H1 (cell line): ENCODE measurements around the gene SLC25A21. TPM values are rescaled to one million over a fixed set of nuclear protein-coding genes. Genes with fewer than 3 reads are reported as not detected.

Experiments
- CTCF ChIA-PET: fragments of 300-600 bp; sonication (Branson Sonifier 250); formaldehyde crosslinking; loops from one replicate; lab custom pipeline; 2021; ENCODE audit not compliant: partially characterized antibody; lab: Charles Lee
- POLR2A ChIA-PET: fragments of 300-600 bp; sonication (Branson Sonifier 250); formaldehyde crosslinking; loops from one replicate; lab custom pipeline; 2021; ENCODE audit warnings: inconsistent platforms; ENCODE audit not compliant: partially characterized antibody; lab: Charles Lee
- DNase-seq, 2 experiments: peaks; one replicate each; pipeline versions ENCODE4 v3.0.0 to v3.0.0-alpha.2; 2010 to 2022; ENCODE audit warnings: low spot score in 2 of 2, low read depth in 1 of 2, mixed read lengths in 1 of 2
- FAIRE-seq: peaks from 2 replicates; lab custom pipeline; 2011; peaks lifted over from hg19 to GRCh38; lab: Jason Lieb, UNC
- H2AFZ ChIP-seq: 2 replicates; pipeline ENCODE4 v1.8.1; 2012; ENCODE audit warnings: low read length, inconsistent platforms
- H2AK5ac ChIP-seq: 2 replicates; pipeline ENCODE4 v1.6.1; 2013; ENCODE audit warnings: low read depth, low read length
- H2BK120ac ChIP-seq: replicated peaks from 2 replicates; pipeline ENCODE3; 2013; ENCODE audit warnings: low read depth, low read length, inconsistent platforms
- H2BK12ac ChIP-seq: 2 replicates; pipeline ENCODE4 v1.6.1; 2013; ENCODE audit warnings: low read depth, low read length
- H2BK15ac ChIP-seq: 2 replicates; pipeline ENCODE4 v1.6.1; 2013; ENCODE audit warnings: low read length
- H2BK20ac ChIP-seq: 2 replicates; pipeline ENCODE4 v1.6.1; 2013; ENCODE audit warnings: low read length
- H2BK5ac ChIP-seq: 2 replicates; pipeline ENCODE4 v1.6.1; 2013; ENCODE audit warnings: low read depth, low read length
- H3K14ac ChIP-seq: 2 replicates; pipeline ENCODE4 v1.6.1; 2013; ENCODE audit warnings: inconsistent platforms; ENCODE audit not compliant: insufficient read length
- H3K18ac ChIP-seq: 2 replicates; pipeline ENCODE4 v1.6.1; 2013; ENCODE audit warnings: low read length; ENCODE audit errors: extremely low read depth
- H3K23ac ChIP-seq: 2 replicates; pipeline ENCODE4 v1.6.1; 2013; ENCODE audit warnings: inconsistent platforms; ENCODE audit not compliant: insufficient read length
- H3K23me2 ChIP-seq: 2 replicates; pipeline ENCODE4 v1.6.1; 2013; ENCODE audit warnings: low read depth, low read length
- H3K27ac ChIP-seq: 2 replicates; pipeline ENCODE4 v1.6.1; 2011; ENCODE audit warnings: low read depth, low read length, inconsistent platforms
- H3K27me3 ChIP-seq, 4 experiments: replicated peaks in 1 of 4; 1 replicate in 1 of 4; 2 replicates in 3 of 4; pipeline versions ENCODE4 v1.6.1 to v1.8.1; 2011 to 2013; ENCODE audit warnings: low read length in 3 of 4, mild to moderate bottlenecking in 3 of 4, inconsistent platforms in 2 of 4, mixed read lengths in 2 of 4, moderate library complexity in 1 of 4; ENCODE audit not compliant: control insufficient read depth in 3 of 4, insufficient read depth in 3 of 4; ENCODE audit errors: extremely low read depth in 1 of 4
- H3K36me3 ChIP-seq, 4 experiments: 2 replicates each; pipeline versions ENCODE4 v1.6.1 to v1.8.1; 2011 to 2013; ENCODE audit warnings: mild to moderate bottlenecking in 4 of 4, low read length in 3 of 4, moderate library complexity in 2 of 4, control low read depth in 1 of 4, inconsistent platforms in 1 of 4; ENCODE audit not compliant: insufficient read depth in 4 of 4, control insufficient read depth in 2 of 4
- H3K4ac ChIP-seq: replicated peaks from 2 replicates; pipeline ENCODE3; 2013; ENCODE audit warnings: low read length, low read depth, mixed read lengths, inconsistent platforms; ENCODE audit not compliant: insufficient read length
- H3K4me1 ChIP-seq, 4 experiments: replicated peaks in 1 of 4; 1 replicate in 1 of 4; 2 replicates in 3 of 4; pipeline versions ENCODE4 v1.6.1 to v1.8.1; 2011 to 2013; ENCODE audit warnings: low read length in 3 of 4, inconsistent platforms in 2 of 4, mixed read lengths in 1 of 4; ENCODE audit not compliant: insufficient read depth in 4 of 4, control insufficient read depth in 3 of 4
- H3K4me2 ChIP-seq, 2 experiments: 2 replicates each; pipeline versions ENCODE4 v1.6.1 to v1.8.1; 2011 to 2013; ENCODE audit warnings: low read depth in 2 of 2, low read length in 2 of 2, control low read depth in 1 of 2, inconsistent platforms in 1 of 2, mild to moderate bottlenecking in 1 of 2; ENCODE audit not compliant: insufficient read depth in 1 of 2
- H3K4me3 ChIP-seq, 4 experiments: fragments of 200-600, 300-600 bp in 1 of 4; sonication (generic), shearing (Covaris generic), sonication (Bioruptor Twin) in 1 of 4; 2 replicates each; pipeline versions ENCODE4 v1.5.1 to v1.8.1; 2011 to 2016; ENCODE audit warnings: low read length in 4 of 4, low read depth in 3 of 4, control low read depth in 2 of 4, inconsistent platforms in 2 of 4, mild to moderate bottlenecking in 2 of 4, mixed read lengths in 1 of 4, moderate library complexity in 1 of 4; ENCODE audit not compliant: insufficient read depth in 2 of 4; ENCODE audit errors: extremely low read depth in 1 of 4
- H3K56ac ChIP-seq: replicated peaks from 2 replicates; pipeline ENCODE3; 2013; ENCODE audit warnings: low read depth, mild to moderate bottlenecking, mixed read lengths, low read length, inconsistent platforms; ENCODE audit not compliant: insufficient read length
- H3K79me1 ChIP-seq: 2 replicates; pipeline ENCODE4 v1.6.1; 2013; ENCODE audit warnings: low read depth, low read length, control low read depth
- H3K79me2 ChIP-seq, 2 experiments: 2 replicates each; pipeline versions ENCODE4 v1.6.1 to v1.8.1; 2012 to 2013; ENCODE audit warnings: low read length in 2 of 2, mild to moderate bottlenecking in 2 of 2, inconsistent platforms in 1 of 2; ENCODE audit not compliant: insufficient read depth in 2 of 2, control insufficient read depth in 1 of 2
- H3K9ac ChIP-seq, 4 experiments: replicated peaks in 1 of 4; 1 replicate in 1 of 4; 2 replicates in 3 of 4; pipeline versions ENCODE4 v1.6.1 to v1.8.1; 2011 to 2013; ENCODE audit warnings: low read depth in 3 of 4, low read length in 3 of 4, control low read depth in 2 of 4, mild to moderate bottlenecking in 2 of 4, moderate library complexity in 2 of 4, inconsistent platforms in 1 of 4; ENCODE audit errors: extremely low read depth in 1 of 4
- H3K9me3 ChIP-seq, 2 experiments: 2 replicates each; pipeline versions ENCODE4 v1.6.1 to v1.8.1; 2012 to 2013; ENCODE audit warnings: mild to moderate bottlenecking in 2 of 2, moderate library complexity in 2 of 2, control low read depth in 1 of 2, inconsistent platforms in 1 of 2, low read depth in 1 of 2, low read length in 1 of 2, mixed read lengths in 1 of 2; ENCODE audit not compliant: insufficient read depth in 2 of 2
- H4K20me1 ChIP-seq, 2 experiments: replicated peaks in 1 of 2; 2 replicates each; pipeline versions ENCODE3 to v1.8.1; 2011 to 2013; ENCODE audit warnings: inconsistent platforms in 2 of 2, low read length in 2 of 2, mild to moderate bottlenecking in 1 of 2; ENCODE audit not compliant: insufficient read depth in 2 of 2, control insufficient read depth in 1 of 2
- H4K5ac ChIP-seq: 2 replicates; pipeline ENCODE4 v1.6.1; 2013; ENCODE audit warnings: low read length, low read depth, mixed read lengths, inconsistent platforms; ENCODE audit not compliant: insufficient read length
- H4K8ac ChIP-seq: 2 replicates; pipeline ENCODE4 v1.8.0; 2013; ENCODE audit warnings: mild to moderate bottlenecking, moderate library complexity, low read length, inconsistent platforms; ENCODE audit not compliant: insufficient read depth; ENCODE audit errors: extremely low read depth
- H4K91ac ChIP-seq: replicated peaks from 2 replicates; pipeline ENCODE3; 2013; ENCODE audit warnings: low read length, mixed read lengths, inconsistent platforms; ENCODE audit not compliant: insufficient read length
- BRCA1 ChIP-seq: IDR thresholded peaks from 2 replicates; pipeline ENCODE4 v1.6.1; 2012; ENCODE audit warnings: low read depth, low read length, improper control_type of control experiment
- CBX8 ChIP-seq: fragments of 300-800, 300-1000 bp; sonication (generic); IDR thresholded peaks from 2 replicates; pipeline ENCODE4 v1.7.1; 2016; ENCODE audit warnings: low read depth, low read length, borderline replicate concordance
- EZH2 ChIP-seq: fragments of 200-600 bp; sonication (generic); IDR thresholded peaks from 2 replicates; pipeline ENCODE4 v1.7.1; 2012; ENCODE audit warnings: low read depth, mild to moderate bottlenecking, moderate library complexity, low read length, inconsistent platforms; ENCODE audit not compliant: severe bottlenecking
- NANOG ChIP-seq: IDR thresholded peaks from 2 replicates; pipeline ENCODE4 v1.6.1; 2011; ENCODE audit warnings: low read length, low read depth, mild to moderate bottlenecking, inconsistent platforms; ENCODE audit not compliant: insufficient read depth, poor library complexity, severe bottlenecking
- RNF2 ChIP-seq: fragments of 200-900, 300-1000 bp; sonication (generic); IDR thresholded peaks from 2 replicates; pipeline ENCODE4 v1.7.1; 2016; ENCODE audit warnings: borderline replicate concordance, low read depth, mild to moderate bottlenecking, antibody characterized with exemption, low read length; ENCODE audit not compliant: poor library complexity, severe bottlenecking; ENCODE audit errors: missing control alignments
- SAP30 ChIP-seq: fragments of 300-600 bp; sonication (generic); IDR thresholded peaks from 2 replicates; pipeline ENCODE4 v1.7.1; 2012; ENCODE audit warnings: low read length, moderate library complexity, mild to moderate bottlenecking, inconsistent platforms; ENCODE audit not compliant: insufficient read depth, insufficient replicate concordance
- SUZ12 ChIP-seq: fragments of 200-600 bp; sonication (generic); IDR thresholded peaks from 2 replicates; pipeline ENCODE4 v1.6.1; 2012; ENCODE audit warnings: mild to moderate bottlenecking, inconsistent platforms, low read length, moderate library complexity, mixed read lengths
- TCF12 ChIP-seq: IDR thresholded peaks from 2 replicates; pipeline ENCODE4 v1.6.1; 2011; ENCODE audit warnings: low read depth, mild to moderate bottlenecking, low read length
- WGBS, 2 experiments: shearing (Covaris generic) in 1 of 2; methylation state at CpG; one replicate each; pipeline versions ENCODE4 v1.1.6 to v1.1.7; 2013 to 2015; ENCODE audit warnings: low lambda C conversion rate in 2 of 2, mixed read lengths in 2 of 2, inconsistent platforms in 1 of 2, low coverage in 1 of 2, missing lambda C conversion rate in 1 of 2; ENCODE audit not compliant: insufficient replicate concordance in 2 of 2, insufficient coverage in 1 of 2, insufficient read length in 1 of 2; ENCODE audit errors: extremely low coverage in 1 of 2, missing lambda C conversion rate in 1 of 2; 5-methylcytosine and 5-hydroxymethylcytosine counted together
- polyA plus RNA-seq, 7 experiments: library from polyadenylated mRNA; depleted of rRNA in 3 of 7; stranded (reverse) in 5 of 7; unstranded in 2 of 7; fragments of >200 nt in 5 of 7; fragments of 200-250 nt in 2 of 7; gene quantifications; 1 replicate in 5 of 7; 2 replicates in 1 of 7; 4 replicates in 1 of 7; pipeline versions ENCODE4 v1.2.1 to v1.2.3, GENCODE V29; 2011 to 2013; ENCODE audit warnings: missing spikeins in 2 of 7, mixed read lengths in 2 of 7
- total RNA-seq: library from RNA; stranded (reverse); fragmentation: NEBNext Ultra II Directional; extraction: Animal tissue kit (Norgen Biotek cat#: 25700); gene quantifications from 2 replicates; pipeline ENCODE4 v1.2.1, GENCODE V29; 2021

The SLC25A21 gene
- total and polyA plus RNA-seq, 2 of the 8 experiments (the other 6 are each of a cell fraction or from before 2014, with no cell fraction given): 6.9 to 15.7 TPM

- H3K9me3 ChIP-seq: no peaks in the 10 kb centered on the region
- WGBS, 2 experiments: 3% methylated on average over 67 of the region's 71 CpGs; no CpG with 5 or more reads in 1 of the 2 experiments
- peaks cover 0 to 3% (median 0%) of the 10 kb centered on the region in 4 experiments; a peak in 1 of 8 replicates for H3K36me3 ChIP-seq
- H3K23me2 ChIP-seq: peaks cover 11% of the 10 kb centered on the region; the same call in 1 of the 2 replicates
- H3K4me3 ChIP-seq: peak overlapping the region in 3 of 4 experiments; percentile 32 to 62 (median 33); a peak in 7 of 8 replicates
- H2BK120ac ChIP-seq: no peak overlapping the region
- H2BK12ac ChIP-seq: peak overlapping the region; percentile 84; the same call in 1 of the 2 replicates
- H3K9ac ChIP-seq: no peak overlapping the region
- peak overlapping the region; percentile 46; the same call in 1 of the 2 replicates for H4K8ac ChIP-seq
- H3K27ac ChIP-seq: no peak overlapping the region
- H3K79me2 ChIP-seq: no peaks in the 10 kb centered on the region
- H3K4me2 ChIP-seq: peak overlapping the region; percentile 67 to 75
- no peak overlapping the region for H3K56ac ChIP-seq
- H3K27me3 ChIP-seq: peaks cover 90 to 99% (median 93%) of the 10 kb centered on the region in 4 experiments
- no peak for FAIRE-seq
- no peak overlapping the region for H2AK5ac ChIP-seq
- peaks cover 4 to 27% (median 20%) of the 10 kb centered on the region in 4 experiments for H3K4me1 ChIP-seq
- ChIA-PET CTCF (interaction anchor here (0.6 to 9.9 kb wide), 6 partner anchors 9 to 489 kb away, joined by 3 to 132 read pairs (median 5); no protein-coding TSS in a partner anchor), POLR2A (interaction anchor here (0.6 to 2.0 kb wide), 3 partner anchors 79 to 140 kb away, joined by 3 to 4 read pairs (median 3); no protein-coding TSS in a partner anchor)
- peak overlapping the region; percentile 72; the same call in 1 of the 2 replicates for H2BK15ac ChIP-seq
- no peak overlapping the region for H3K23ac ChIP-seq
- peaks cover 32 to 53% of the 10 kb centered on the region in 2 experiments for H4K20me1 ChIP-seq
- no peaks in the 10 kb centered on the region for H3K79me1 ChIP-seq
- peak in 1 of 2 experiments; percentile 77 for DNase-seq
- no peak for TF ChIP-seq BRCA1
- peak; percentile 69; the same call in 1 of the 2 replicates for TF ChIP-seq CBX8
- TF ChIP-seq SAP30: peak; percentile 25
- TF ChIP-seq EZH2: peak; percentile 95
- no peak for TF ChIP-seq TCF12
- TF ChIP-seq NANOG: no peak
- peak; percentile 90 for TF ChIP-seq SUZ12
- TF ChIP-seq RNF2: peak; percentile 99
- no peak overlapping the region for H2BK5ac ChIP-seq
- no peak overlapping the region for H4K91ac ChIP-seq
- peak overlapping the region; percentile 42; the same call in 1 of the 2 replicates for H2AFZ ChIP-seq
- no peak overlapping the region for H3K4ac ChIP-seq
- peak overlapping the region; percentile 72; the same call in 1 of the 2 replicates for H2BK20ac ChIP-seq
- no peak overlapping the region for H3K14ac ChIP-seq
- peak overlapping the region; percentile 78; the same call in 1 of the 2 replicates for H3K18ac ChIP-seq
- no peak overlapping the region for H4K5ac ChIP-seq
Measured at GRCh38 chr14:36662543-36663403, 509.6 kb downstream of the SLC25A21 start.
